HG03039 (cell line): ENCODE results near the gene GUSB.
"Not testable (repeated sequence)": the region's sequence is repeated elsewhere in the genome, so short reads cannot be mapped to it uniquely, and the experiment has no call there.

Experiments
- ATAC-seq: cut with Tn5 transposase; IDR thresholded peaks from one replicate; pipeline ENCODE4 v1.9.1; 2021; ENCODE audit warnings: mild to moderate bottlenecking, moderate library complexity; ENCODE audit not compliant: unreplicated experiment

Gene GUSB

DNA sequence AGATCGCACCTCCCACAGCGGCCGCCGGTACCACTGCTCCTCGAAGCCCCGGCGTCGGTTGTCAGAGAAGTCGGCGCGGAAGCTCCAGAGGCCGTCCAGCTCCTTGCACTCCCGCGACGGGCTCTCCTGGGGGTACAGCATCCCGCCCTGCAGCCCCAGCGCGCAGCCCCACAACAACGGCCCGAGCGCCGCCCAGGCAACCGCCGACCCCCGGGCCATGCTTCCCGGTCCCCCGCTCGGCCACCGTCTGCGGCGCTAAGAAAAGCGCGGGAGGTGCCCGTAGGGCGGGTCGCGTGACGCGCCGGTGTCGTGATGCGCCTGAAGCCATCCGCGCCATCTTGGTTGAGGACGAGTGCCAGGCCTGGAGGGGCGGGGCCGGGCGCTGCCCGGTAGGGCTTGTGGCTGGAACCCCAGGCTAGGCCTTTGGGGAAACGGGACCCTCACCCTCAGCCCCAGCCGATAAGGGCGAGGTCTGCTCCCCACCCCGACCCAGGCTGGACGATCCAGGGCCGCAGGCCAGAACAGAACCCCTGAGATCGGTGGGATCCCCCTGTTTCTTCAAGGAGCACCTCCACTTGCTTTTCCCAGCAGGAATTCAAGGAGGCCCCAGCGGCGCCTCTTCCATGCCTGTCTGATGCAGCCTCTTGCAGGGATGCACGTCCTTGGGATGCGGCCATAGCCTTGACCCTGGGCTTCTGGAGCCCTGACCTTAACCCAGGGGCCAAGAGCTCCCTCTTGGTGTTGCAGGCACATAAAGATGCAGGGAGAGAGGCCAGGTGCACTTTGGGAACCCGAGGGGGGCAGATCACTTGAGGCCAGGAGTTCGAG is at the start of gene GUSB:
TSS of gene GUSB (minus strand) at position 249 of the 828 bp plus-strand sequence. CDS start at position 219, 30 bp downstream.
- ATAC-seq, result peak; percentile 84

DNA sequence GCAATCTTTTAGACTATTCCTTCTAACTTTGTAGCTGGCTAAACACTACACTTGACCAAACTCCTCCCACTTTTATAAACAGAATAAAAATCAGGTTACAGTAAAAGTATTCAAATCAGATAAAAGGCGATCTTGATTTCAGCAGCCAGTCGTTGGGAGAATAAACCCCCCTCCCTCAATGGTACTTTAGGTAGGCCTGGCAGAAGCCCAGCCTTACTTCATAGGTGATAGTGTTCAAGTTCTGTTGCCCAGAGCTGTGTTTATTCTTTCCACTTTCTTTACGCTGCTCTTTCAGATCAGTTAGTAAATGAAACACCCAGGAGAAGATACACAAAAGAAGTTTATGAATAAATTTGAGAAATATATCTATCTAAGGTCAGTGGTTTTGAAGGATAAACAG is 46.3 kb upstream of the GUSB start:
- ATAC-seq, result not testable (repeated sequence)

DNA sequence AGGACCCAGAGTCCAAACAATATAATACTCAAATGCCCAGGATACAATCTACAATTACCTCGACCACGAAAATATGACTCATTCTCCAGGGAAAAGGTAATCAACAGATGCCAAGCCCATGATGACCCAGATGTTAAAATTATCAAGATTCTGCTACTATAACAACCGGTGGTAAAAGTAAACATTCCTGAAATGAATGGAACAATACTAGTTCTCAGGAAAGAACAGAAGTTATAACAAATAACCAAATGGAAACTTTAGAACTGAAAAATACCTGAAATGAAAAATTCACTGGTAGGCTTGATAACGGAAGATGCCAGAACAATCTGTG is 34.1 kb upstream of the GUSB start:
- ATAC-seq, result no peak

DNA sequence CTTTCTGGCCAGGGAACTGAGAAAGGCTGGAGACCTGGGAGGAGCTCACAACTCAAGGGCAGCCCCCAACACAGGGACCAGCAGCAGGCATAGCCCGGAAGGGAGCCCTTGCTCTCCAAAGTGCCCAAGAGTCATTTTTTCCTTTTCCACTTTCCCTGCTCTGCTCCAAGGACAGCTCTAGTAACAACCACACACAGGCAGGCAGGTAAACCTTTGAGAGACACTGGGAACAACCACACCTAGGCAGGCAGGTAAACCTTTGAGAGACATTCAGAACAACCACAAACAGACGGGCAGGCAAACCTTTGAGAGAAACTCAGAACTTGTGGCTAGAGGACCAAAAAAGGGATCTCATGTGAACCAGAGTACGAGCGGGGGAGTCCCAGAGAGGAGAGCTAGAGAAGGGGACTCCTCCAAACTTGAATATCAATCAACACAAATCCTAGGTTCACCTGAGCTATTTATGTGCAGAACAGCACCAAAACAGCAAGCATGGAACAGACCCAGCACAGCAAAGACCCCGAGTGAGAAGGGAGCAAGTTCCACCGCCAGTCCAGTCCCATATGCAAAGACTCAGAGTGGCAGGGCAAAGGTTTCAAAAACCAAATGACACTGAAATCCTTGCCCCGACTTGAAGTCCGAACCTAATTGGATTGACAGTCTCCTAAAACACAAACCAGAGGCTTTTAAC is 33.6 kb upstream of the GUSB start:
- no peak for ATAC-seq

DNA sequence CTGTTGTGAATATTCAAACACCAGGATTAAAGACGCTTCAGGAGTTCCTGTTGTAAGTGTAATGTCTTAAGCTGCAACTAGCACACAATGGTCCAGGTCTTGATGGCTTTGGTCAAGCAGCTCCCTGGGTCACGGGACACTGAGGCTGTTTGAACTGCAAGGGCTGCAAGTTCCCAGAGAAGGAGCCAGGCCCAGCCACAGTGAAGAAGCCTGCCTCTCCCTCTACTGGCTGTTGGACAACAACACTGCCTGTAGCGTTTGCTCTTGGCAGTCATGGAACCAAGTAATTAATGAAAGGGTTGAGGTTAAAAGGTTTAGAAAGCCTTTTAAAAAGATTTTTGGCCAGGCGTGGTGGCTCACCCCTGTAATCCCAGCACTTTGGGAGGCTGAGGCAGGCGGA is 31.9 kb upstream of the GUSB start:
- ATAC-seq, result no peak

DNA sequence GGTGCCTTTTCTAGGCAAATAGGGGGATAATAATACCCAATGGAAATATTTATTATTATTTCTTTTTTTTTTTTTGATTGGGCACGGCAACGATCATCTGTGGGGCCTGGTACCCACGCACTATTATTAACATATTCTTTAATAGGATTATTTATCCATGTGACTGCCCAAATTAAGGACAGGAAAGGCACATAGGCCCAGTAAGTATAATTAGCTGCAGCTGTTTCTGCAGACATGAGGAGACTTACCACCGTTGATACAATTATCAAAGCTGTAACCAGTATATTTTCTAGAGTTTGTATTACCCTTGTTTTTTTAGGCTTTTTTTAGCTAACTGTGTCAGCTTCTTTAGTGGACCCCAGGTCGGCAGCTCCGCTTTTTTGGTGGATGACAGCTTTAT is 25.2 kb upstream of the GUSB start:
- ATAC-seq, result no peak

DNA sequence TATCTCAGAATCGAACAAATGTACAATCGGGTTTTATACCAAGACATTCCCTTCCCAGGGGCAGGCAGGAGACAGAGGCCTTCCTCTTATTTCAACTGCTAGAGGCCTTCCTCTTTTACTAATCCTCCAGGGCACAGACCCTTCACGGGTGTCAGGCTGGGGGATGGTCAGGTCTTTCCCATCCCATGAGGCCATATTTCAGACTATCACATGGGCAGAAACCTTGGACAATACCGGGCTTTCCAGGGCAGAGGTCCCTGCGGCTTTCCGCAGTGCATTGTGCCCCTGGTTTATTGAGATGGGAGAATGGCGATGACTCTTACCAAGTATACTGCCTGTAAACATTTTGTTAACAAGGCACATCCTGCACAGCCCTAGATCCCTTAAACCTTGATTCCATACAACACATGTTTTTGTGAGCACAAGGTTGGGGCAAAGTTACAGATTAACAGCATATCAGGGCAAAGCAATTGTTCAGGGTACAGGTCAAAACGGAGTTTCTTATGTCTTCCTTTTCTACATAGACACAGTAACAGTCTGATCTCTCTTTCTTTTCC is 23.2 kb upstream of the GUSB start:
- ATAC-seq, result not testable (repeated sequence)

DNA sequence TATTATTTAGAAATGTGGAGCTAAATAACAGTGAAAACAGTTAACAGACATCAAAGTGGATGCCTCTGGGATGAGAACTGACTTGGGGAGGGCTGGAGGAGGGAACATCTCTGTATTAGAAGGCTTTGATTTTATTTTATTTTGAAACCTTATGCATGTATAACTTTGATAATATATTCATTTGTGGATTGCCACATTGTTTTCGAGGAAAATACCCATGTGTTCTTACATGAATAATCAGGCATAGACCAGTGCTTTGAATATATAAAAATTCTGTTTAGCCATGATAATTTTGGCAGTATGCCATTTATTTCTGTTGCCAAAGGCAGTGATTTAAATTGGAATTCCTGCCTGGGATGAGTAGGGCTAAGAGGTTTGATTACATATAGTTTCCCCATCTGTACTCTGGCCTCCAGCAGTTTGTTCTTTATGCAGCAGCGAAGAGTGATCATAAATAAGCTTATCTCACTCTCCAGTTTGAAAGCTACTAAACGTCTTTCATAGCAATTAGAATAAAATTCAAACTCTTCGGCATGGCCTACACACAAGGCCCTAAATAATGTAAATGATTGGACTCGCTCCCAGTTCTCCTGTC is 18.9 kb upstream of the GUSB start:
- ATAC-seq, result not testable (repeated sequence)

DNA sequence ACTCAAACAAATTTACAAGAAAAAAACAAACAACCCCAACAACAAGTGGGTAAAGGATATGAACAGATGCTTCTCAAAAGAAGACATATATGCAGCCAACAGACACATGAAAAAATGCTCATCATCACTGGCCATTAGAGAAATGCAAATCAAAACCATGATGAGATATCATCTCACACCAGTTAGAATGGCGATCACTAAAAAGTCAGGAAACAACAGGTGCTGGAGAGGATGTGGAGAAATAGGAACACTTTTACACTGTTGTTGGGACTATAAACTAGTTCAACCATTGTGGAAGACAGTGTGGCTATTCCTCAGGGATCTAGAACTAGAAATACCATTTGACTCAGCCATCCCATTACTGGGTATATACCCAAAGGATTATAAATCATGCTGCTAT is 13.0 kb upstream of the GUSB start:
- not testable (repeated sequence) for ATAC-seq

DNA sequence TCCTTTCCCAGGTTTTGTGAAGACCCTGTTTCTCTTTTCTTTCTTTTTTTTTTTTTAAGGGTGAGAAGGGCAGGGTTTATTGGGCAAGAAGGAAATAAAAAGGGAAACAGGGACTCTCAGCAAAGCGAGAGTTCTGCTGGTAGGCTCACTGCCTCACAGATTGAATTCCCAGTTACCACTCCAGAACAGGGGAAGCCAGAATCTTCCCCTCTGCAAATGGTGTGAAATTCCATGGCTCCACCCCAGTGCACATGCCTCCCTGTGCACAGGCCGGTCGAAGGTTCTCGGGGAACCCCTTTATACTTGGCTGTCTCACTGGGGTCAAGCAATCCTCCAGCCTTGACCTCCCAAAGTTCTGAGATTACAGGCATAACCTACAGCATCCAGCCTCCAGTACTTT is 10.5 kb upstream of the GUSB start:
- ATAC-seq, result no peak

DNA sequence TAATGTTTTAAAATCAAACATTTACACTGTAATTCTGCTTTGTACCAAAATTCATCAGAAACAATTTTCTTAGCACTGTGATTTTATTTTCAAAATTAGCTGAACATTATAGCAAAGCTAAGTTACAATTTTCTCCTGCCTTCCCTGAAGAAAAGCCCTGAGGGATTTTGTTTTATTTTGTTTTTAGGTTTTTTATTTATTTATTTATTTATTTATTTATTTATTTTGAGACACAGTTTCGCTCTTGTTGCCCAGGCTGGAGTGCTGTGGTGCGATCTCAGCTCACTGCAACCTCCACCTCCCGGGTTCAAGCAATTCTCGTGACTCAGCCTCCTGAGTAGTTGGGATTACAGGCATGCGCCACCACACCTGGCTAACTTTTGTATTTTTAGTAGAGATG is 9.8 kb upstream of the GUSB start:
- ATAC-seq, result not testable (repeated sequence)

DNA sequence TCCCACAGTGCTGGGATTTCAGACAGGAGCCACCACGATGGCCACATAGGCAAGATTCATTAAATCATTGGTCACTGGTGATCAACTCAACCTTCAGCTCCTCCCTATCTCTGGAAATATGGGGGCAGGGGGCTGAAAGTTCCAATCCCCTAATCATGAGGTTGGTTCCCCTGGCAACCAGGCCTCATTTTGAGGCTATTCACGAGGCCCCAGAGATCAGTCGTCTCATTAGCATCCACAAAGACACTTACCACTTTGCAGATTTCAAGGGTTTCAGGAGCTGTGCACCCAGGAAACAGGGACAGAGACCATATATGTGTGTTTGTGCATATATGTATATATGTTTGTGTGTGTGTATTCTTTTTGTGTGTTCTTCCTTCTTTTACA is 7.7 kb upstream of the GUSB start:
- no peak for ATAC-seq

DNA sequence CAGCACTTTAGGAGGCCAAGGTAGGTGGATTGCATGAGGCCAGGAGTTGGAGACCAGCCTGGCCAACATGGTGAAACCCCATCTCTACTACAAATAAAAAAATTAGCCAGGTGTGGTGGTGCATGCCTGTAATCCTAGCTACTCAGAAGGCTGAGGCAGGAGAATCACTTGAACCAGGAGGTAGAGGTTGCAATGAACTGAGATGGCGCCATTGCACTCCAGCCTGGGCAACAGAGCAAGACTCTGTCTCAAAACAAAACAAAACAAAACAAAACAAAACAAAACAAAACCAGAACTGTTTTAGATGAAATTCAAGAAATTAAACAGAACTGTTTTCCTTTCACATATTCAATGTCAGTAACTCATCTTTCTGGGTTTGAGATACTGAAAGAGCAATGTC is 6.5 kb upstream of the GUSB start:
- ATAC-seq, result not testable (repeated sequence)

DNA sequence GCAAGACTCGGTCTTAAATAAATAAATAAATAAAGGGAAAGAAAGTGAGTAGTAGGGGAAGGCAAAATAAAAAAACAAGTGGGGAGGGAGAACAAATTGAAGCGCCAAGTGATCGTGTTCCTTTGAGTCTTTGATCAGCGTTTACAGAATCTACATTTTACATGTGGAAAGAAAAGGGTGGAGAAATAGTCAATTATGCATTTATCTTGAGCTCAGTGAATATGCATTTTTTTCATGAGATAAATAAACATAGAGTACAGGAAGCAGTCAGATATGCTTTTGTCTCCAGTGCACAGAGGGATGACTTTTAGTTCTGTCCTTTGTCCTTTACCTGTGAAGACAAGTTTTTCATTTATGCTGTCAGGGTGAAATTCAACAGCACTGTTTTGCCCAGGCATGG is 6.1 kb upstream of the GUSB start:
- no peak for ATAC-seq

DNA sequence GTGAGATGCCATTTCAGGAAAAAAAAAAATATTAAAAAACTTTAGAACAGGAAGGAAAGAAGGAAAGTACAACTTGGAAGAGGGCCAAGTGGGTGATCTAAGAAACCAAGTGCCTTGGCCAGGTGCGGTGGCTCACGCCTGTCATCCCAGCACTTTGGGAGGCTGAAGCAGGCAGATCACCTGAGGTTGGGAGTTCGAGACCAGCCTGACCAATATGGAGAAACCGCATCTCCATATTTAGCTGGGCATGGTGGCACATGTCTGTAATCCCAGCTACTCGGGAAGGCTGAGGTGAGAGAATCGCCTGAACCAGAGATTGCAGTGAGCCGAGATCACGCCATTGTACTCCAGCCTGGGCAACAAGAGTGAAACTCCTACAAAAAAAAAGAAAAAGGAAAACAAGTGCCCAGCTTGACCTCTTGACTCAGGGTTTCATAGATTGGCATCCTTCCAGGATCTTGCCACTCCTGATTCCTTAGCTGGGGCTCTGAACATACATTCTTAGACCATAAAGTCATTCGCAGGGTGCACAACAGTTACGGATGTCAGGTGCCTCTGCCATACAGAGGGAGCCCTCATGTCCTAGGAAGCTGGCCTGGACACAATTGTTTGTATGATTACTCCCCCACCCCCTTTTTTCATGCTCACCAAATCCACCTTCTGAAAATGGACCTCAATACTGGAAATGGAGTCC is 2.1 kb upstream of the GUSB start:
- ATAC-seq, result no peak

DNA sequence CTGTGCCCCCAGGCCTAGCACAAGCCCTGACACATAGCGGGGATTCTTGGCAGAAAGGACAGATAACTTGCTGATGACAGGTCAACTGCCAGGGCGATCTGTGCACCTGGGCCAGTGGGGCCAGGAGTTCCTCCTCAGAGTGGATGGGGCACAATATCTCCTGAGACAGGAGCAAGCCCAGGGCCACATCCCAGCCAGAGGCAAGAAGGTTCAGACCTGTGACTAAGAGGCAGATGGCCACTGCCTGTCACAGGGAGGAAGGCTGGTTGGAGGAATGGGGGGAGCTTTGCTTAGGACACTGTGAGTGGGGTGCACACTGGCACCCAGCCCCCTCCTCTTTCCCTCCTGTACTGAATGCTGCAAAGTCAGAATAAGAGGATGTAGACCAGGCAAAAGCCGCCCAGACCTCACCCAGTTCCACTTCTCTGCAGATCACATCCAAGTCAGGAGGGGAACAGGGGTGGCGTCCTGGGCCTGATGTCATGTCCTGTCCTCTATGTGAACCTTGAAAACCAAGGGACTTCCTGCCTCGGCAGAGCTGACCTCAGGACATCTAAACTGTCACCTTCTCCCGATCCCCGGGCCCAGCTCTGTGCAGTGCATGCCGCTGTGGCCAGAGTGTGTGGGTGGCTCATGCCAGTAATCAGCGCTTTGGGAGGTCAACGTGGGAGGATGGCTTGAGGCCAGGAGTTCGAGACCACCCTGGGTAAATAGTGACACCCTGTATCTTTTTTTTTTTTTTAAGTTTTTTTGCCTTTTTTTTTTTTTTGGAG is 1.3 kb downstream of the GUSB start:
- ATAC-seq, result peak; percentile 56

DNA sequence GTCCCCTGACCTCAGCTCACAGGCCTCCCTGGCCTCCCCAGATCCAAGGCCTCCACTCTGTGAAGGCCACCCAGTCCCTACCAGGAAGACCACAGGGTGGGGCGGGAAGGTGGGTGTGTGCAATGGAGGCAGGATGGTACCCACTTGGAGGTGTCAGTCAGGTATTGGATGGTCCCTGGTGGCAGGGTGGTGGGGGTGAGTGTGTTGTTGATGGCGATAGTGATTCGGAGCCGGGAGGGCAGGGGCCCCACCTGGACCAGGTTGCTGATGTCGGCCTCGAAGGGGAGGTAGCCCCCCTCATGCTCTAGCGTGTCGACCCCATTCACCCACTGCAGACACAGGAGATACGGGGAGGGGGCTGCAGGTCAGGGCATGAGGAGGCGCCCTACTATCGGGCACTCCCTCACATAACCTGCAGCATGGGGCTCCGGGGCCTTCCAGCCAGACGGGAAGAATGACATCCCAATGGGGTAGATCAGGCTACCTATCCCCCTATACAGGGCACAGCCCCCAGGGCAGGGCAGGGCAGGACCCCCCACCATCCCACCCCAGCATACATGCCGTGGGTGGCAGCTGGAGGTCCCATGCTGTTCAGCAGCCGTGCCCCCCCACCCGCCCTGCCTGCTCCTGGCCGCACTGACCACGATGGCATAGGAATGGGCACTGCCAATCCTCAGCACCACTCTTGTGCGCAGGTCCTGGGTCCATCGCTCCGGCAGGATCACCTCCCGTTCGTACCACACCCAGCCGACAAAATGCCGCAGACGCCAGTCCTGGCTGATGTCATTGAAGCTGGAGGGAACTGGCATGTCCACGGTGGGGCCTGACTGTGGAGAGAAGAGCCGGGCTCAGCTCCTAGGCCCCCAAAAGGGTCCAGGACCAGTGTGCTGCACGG is 2.2 kb downstream of the GUSB start:
- ATAC-seq, result no peak

DNA sequence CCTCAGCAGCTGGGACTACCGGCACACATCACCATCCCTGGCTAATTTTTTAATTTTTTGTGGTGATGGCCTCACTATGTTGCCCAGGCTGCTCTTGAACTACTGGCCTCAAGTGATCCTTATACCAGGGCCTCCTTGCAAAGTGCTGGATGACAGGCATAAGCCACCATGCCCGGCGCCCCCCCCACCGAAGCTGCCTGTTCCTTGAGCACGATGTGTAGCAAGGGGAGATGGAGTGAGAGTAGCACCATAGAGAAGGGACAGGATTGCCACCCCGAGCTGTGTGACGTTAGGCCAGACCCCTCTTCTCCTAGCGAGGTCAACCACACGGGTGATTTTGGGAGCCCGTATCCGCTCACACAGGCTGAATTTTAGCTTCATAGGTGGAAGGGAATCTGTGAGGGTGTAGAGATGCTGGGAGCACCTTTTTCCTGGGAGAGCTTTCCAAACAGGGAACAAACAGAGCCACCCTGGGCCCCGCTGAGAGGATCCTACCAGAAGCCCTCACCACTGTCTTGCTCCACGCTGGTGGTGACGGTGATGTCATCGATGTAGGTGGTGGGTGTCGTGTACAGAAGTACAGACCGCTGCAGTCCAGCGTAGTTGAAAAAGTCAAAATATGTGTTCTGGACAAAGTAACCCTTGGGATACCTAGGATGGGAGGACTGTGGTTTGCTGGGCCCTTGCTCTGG is 3.0 kb downstream of the GUSB start:
- ATAC-seq, result no peak

DNA sequence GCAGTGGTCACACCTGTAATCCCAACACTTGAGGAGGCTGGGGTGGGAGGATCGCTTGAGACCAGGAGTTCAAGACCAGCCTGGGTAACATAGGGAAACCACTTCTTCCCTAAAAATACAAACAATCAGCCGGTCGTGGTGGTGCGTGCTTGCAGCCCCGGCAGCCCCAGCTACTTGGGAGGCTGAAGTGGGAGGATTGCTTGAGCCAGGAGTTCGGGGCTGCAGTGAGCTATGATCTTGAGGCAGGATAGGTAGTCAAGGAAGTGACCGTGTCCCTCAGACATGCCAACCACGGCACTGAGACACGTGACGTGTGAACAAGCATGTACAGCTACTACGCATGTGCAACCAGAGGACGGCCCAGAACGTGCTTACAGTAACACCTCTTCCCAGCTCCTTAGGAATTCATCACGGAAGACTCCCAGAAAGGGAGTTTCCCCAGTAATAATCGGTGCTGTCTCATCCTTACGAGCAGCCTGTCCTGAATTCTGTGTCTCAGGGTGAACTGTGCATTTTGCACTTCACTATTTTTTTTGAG is 5.3 kb downstream of the GUSB start:
- ATAC-seq, result no peak
